ENCODE measurements around the gene FAM50A.

GRCh38 chrX:154460326-154460725, 16.4 kb downstream of the FAM50A start:
- TF ChIP-seq POLR2A (IDR thresholded peaks at IDR 0.05; ENCODE audit: low read length) (no peak), GATA1 (IDR thresholded peaks at IDR 0.05; ENCODE audit: low read depth, low read length) (no peak)
